Measurements from ENCODE around the gene GAPDH.

GRCh38 chr12:6533923-6534694 is at the start of gene GAPDH:
- no peak for TF ChIP-seq CTCF (IDR thresholded peaks at IDR 0.05; ENCODE audit: low read depth, low read length)
- TF ChIP-seq POLR2A (IDR thresholded peaks at IDR 0.05; ENCODE audit: extremely low read depth, insufficient read length), result peak; percentile 99
- TF ChIP-seq MYC (IDR thresholded peaks at IDR 0.05; ENCODE audit: low read depth, low read length), result peak; percentile 89

Measured in NB4 (cell line).